HepG2 (cell line): ENCODE measurements around the gene PDZD8. TPM values are rescaled to one million over a fixed set of nuclear protein-coding genes. Genes with fewer than 3 reads are reported as not detected.

ENCODE experiments used
- CHD2 ChIP-seq: IDR thresholded peaks from 2 replicates; pipeline ENCODE4 v1.6.1; 2011; ENCODE audit warnings: low read depth, low read length, improper control_type of control experiment
- ELF4 ChIP-seq: sonication (generic); formaldehyde crosslinking; IDR thresholded peaks from 2 replicates; pipeline ENCODE4 v1.5.0; 2020; ENCODE audit warnings: missing genetic modification reagents, mild to moderate bottlenecking, moderate library complexity, borderline replicate concordance
- FOXK1 ChIP-seq: sonication (generic); formaldehyde crosslinking; IDR thresholded peaks from 2 replicates; pipeline ENCODE4 v1.4.0; 2020; ENCODE audit warnings: low read depth, missing genetic modification reagents, borderline replicate concordance
- GABPB1 ChIP-seq: IDR thresholded peaks from 2 replicates; pipeline ENCODE4 v1.6.1; 2016; ENCODE audit warnings: mild to moderate bottlenecking, missing genetic modification reagents, moderate library complexity, missing compliant biosample characterization
- KAT7 ChIP-seq: IDR thresholded peaks from 2 replicates; pipeline ENCODE4 v1.6.1; 2018; ENCODE audit warnings: borderline replicate concordance, missing compliant biosample characterization
- KMT2B ChIP-seq: IDR thresholded peaks from 2 replicates; pipeline ENCODE4 v1.6.1; 2016; ENCODE audit warnings: missing genetic modification reagents, missing compliant biosample characterization
- MIXL1 ChIP-seq: IDR thresholded peaks from 2 replicates; pipeline ENCODE4 v1.6.1; 2016
- NFIB ChIP-seq: sonication (generic); formaldehyde crosslinking; IDR thresholded peaks from 2 replicates; pipeline ENCODE4 v1.9.0; 2021; ENCODE audit warnings: missing genetic modification reagents, mild to moderate bottlenecking, borderline replicate concordance
- NR1H2 ChIP-seq: sonication (generic); formaldehyde crosslinking; IDR thresholded peaks from 2 replicates; pipeline ENCODE4 v1.8.1; 2022; ENCODE audit warnings: low read depth, missing genetic modification reagents, borderline replicate concordance
- NR2F6 ChIP-seq, 2 experiments: IDR thresholded peaks; 2 replicates each; pipeline ENCODE4 v1.6.1; 2016; ENCODE audit warnings: antibody characterized with exemption in 1 of 2, mild to moderate bottlenecking in 1 of 2
- PCBP1 ChIP-seq: fragments of 200-400 bp; formaldehyde crosslinking; IDR thresholded peaks from 2 replicates; pipeline ENCODE4 v1.6.1; 2017; ENCODE audit warnings: mild to moderate bottlenecking, low read depth, low read length, borderline replicate concordance
- RBM39 ChIP-seq: fragments of 200-400 bp; formaldehyde crosslinking; IDR thresholded peaks from one replicate; pipeline ENCODE4 v1.6.1; 2018; ENCODE audit warnings: antibody characterized with exemption, mild to moderate bottlenecking, low read depth, low read length; ENCODE audit not compliant: poor library complexity, severe bottlenecking
- SYNCRIP ChIP-seq: fragments of 200-400 bp; formaldehyde crosslinking; IDR thresholded peaks from 2 replicates; pipeline ENCODE4 v1.6.1; 2018; ENCODE audit warnings: mild to moderate bottlenecking, low read depth, low read length; ENCODE audit not compliant: insufficient read depth
- TFDP2 ChIP-seq: sonication (generic); formaldehyde crosslinking; IDR thresholded peaks from 2 replicates; pipeline ENCODE4 v1.4.0; 2020; ENCODE audit warnings: missing genetic modification reagents
- ZBTB3 ChIP-seq: sonication (generic); formaldehyde crosslinking; IDR thresholded peaks from 2 replicates; pipeline ENCODE4 v1.4.0; 2020; ENCODE audit warnings: low read depth, mild to moderate bottlenecking, moderate library complexity, missing genetic modification reagents, borderline replicate concordance
- ZBTB37 ChIP-seq: sonication (generic); formaldehyde crosslinking; IDR thresholded peaks from 2 replicates; pipeline ENCODE4 v1.4.0; 2020; ENCODE audit warnings: mild to moderate bottlenecking, missing genetic modification reagents
- ZNF180 ChIP-seq: sonication (generic); formaldehyde crosslinking; IDR thresholded peaks from 2 replicates; pipeline ENCODE4 v1.4.0; 2020; ENCODE audit warnings: low read depth, missing genetic modification reagents, borderline replicate concordance
- ZNF530 ChIP-seq: sonication (generic); formaldehyde crosslinking; IDR thresholded peaks from 2 replicates; pipeline ENCODE4 v1.5.0; 2020; ENCODE audit warnings: low read depth, mild to moderate bottlenecking, missing genetic modification reagents
- ZNF567 ChIP-seq: sonication (generic); formaldehyde crosslinking; IDR thresholded peaks from 2 replicates; pipeline ENCODE4 v1.8.1; 2023; ENCODE audit warnings: mild to moderate bottlenecking, missing genetic modification reagents, borderline replicate concordance
- ZNF687 ChIP-seq: sonication (generic); formaldehyde crosslinking; IDR thresholded peaks from 2 replicates; pipeline ENCODE4 v1.5.1; 2020; ENCODE audit warnings: mild to moderate bottlenecking, missing genetic modification reagents, moderate library complexity
- ZNF878 ChIP-seq: sonication (generic); formaldehyde crosslinking; IDR thresholded peaks from 2 replicates; pipeline ENCODE4 v1.8.1; 2023; ENCODE audit warnings: mild to moderate bottlenecking, missing genetic modification reagents, moderate library complexity
- polyA plus RNA-seq, 8 experiments: library from polyadenylated mRNA; depleted of rRNA in 3 of 8; stranded (reverse) in 7 of 8; unstranded in 1 of 8; fragments of >200 nt; fragmentation: Illumina TruSeq in 4 of 8; extraction: Trizol in 4 of 8; gene quantifications; 2 replicates each; pipeline versions ENCODE4 v1.2.1 to v1.2.3, GENCODE V29; 2011 to 2016; ENCODE audit warnings: low read depth in 4 of 8, missing spikeins in 1 of 8, mixed read lengths in 1 of 8; ENCODE audit not compliant: insufficient read depth in 1 of 8
- total RNA-seq, 5 experiments: library from RNA; depleted of rRNA; stranded (reverse); fragments of >200 nt; fragmentation: Illumina TruSeq; extraction: Trizol; gene quantifications; 2 replicates each; pipeline ENCODE4 v1.2.3, GENCODE V29; 2016; ENCODE audit warnings: low read depth in 1 of 5
- TF ChIP-seq, protein P1 (sequence below): sonication (generic); formaldehyde crosslinking; conservative IDR thresholded peaks from 2 replicates; pipeline ENCODE4 v1.5.0; 2020; ENCODE audit warnings: missing genetic modification reagents

PDZD8 gene
- total and polyA plus RNA-seq, 2 of the 13 experiments (the other 11 are each of a cell fraction or from before 2014, with no cell fraction given): 11.2 to 32.0 TPM

GRCh38 chr10:117360994-117361667 is 14.1 kb downstream of the PDZD8 start (continued):
- TF ChIP-seq RBM39: no peak
- no peak for TF ChIP-seq ZBTB3 (CRISPR knock-in tag)
- no peak for TF ChIP-seq PCBP1
- TF ChIP-seq, protein P1, sequence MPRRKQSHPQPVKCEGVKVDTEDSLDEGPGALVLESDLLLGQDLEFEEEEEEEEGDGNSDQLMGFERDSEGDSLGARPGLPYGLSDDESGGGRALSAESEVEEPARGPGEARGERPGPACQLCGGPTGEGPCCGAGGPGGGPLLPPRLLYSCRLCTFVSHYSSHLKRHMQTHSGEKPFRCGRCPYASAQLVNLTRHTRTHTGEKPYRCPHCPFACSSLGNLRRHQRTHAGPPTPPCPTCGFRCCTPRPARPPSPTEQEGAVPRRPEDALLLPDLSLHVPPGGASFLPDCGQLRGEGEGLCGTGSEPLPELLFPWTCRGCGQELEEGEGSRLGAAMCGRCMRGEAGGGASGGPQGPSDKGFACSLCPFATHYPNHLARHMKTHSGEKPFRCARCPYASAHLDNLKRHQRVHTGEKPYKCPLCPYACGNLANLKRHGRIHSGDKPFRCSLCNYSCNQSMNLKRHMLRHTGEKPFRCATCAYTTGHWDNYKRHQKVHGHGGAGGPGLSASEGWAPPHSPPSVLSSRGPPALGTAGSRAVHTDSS (CRISPR knock-in tag): no peak
- TF ChIP-seq FOXK1 (CRISPR knock-in tag): no peak
- TF ChIP-seq NFIB: no peak
- no peak for TF ChIP-seq ZNF878
- no peak for TF ChIP-seq KAT7 (CRISPR knock-in tag)
- TF ChIP-seq CHD2: no peak
- no peak for TF ChIP-seq TFDP2 (CRISPR knock-in tag)
- no peak for TF ChIP-seq NR2F6 (IDR thresholded peaks at IDR 0.05)
- no peak for TF ChIP-seq NR2F6 (CRISPR knock-in tag; IDR thresholded peaks at IDR 0.05)
- no peak for TF ChIP-seq ZNF180 (CRISPR knock-in tag)
- TF ChIP-seq ZNF687 (CRISPR knock-in tag): no peak
- TF ChIP-seq MIXL1 (CRISPR knock-in tag): peak; percentile 88
- TF ChIP-seq ZNF530 (CRISPR knock-in tag): no peak
- TF ChIP-seq SYNCRIP: no peak
- TF ChIP-seq NR1H2 (CRISPR knock-in tag): no peak
- no peak for TF ChIP-seq KMT2B (CRISPR knock-in tag)
- no peak for TF ChIP-seq ZNF567 (CRISPR knock-in tag)
- no peak for TF ChIP-seq ZBTB37
- no peak for TF ChIP-seq GABPB1
- no peak for TF ChIP-seq ELF4 (CRISPR knock-in tag)
